DOHH2 (cell line): ENCODE data around the gene FTCD.
"Not testable (repeated sequence)": the region's sequence is repeated elsewhere in the genome, so short reads cannot be mapped to it uniquely, and the experiment has no call there.

ENCODE experiments used
- H3F3A ChIP-seq: fragments of 200-600 bp; sonication (generic), shearing (Covaris generic); 2 replicates; pipeline ENCODE4 v1.6.0; 2016; ENCODE audit warnings: antibody characterized with exemption, mild to moderate bottlenecking; ENCODE audit not compliant: control insufficient read depth, insufficient read depth
- H3K27ac ChIP-seq: fragments of 200-600 bp; sonication (generic); 2 replicates; pipeline ENCODE4 v1.5.1; 2014; ENCODE audit warnings: low read depth, mild to moderate bottlenecking, low read length, moderate library complexity
- H3K27me3 ChIP-seq: fragments of 200-600 bp; sonication (generic); 2 replicates; pipeline ENCODE4 v1.6.1; 2014; ENCODE audit warnings: mild to moderate bottlenecking, low read length, mixed read lengths; ENCODE audit not compliant: control insufficient read depth
- H3K36me3 ChIP-seq: fragments of 200-600 bp; sonication (generic); 2 replicates; pipeline ENCODE4 v1.6.1; 2014; ENCODE audit warnings: mild to moderate bottlenecking, low read length, moderate library complexity, mixed read lengths; ENCODE audit not compliant: control insufficient read depth
- H3K4me1 ChIP-seq: fragments of 200-600 bp; sonication (generic); 2 replicates; pipeline ENCODE4 v1.6.1; 2014; ENCODE audit warnings: mild to moderate bottlenecking, low read length, mixed read lengths; ENCODE audit not compliant: control insufficient read depth
- H3K4me2 ChIP-seq: fragments of 200-600 bp; sonication (generic); 2 replicates; pipeline ENCODE4 v1.6.0; 2014; ENCODE audit warnings: mild to moderate bottlenecking, low read length, moderate library complexity
- H3K4me3 ChIP-seq: fragments of 200-600 bp; sonication (generic); 2 replicates; pipeline ENCODE4 v1.5.1; 2014; ENCODE audit warnings: mild to moderate bottlenecking, low read length, mixed read lengths
- H3K79me2 ChIP-seq: fragments of 200-600 bp; sonication (generic); 2 replicates; pipeline ENCODE4 v1.6.1; 2014; ENCODE audit warnings: mild to moderate bottlenecking, low read length, mixed read lengths; ENCODE audit not compliant: control insufficient read depth
- H3K9me2 ChIP-seq: fragments of 200-600 bp; sonication (generic); replicated peaks from 2 replicates; pipeline ENCODE4 v1.6.1; 2014; ENCODE audit warnings: mild to moderate bottlenecking, low read length, mixed read lengths; ENCODE audit not compliant: control insufficient read depth
- H3K9me3 ChIP-seq: fragments of 200-600 bp; sonication (generic); 2 replicates; pipeline ENCODE4 v1.6.1; 2014; ENCODE audit warnings: antibody characterized with exemption, low read length, mixed read lengths; ENCODE audit not compliant: control insufficient read depth, insufficient read depth
- H4K20me1 ChIP-seq: fragments of 200-600 bp; sonication (generic); 2 replicates; pipeline ENCODE4 v1.6.0; 2014; ENCODE audit warnings: low read depth, mild to moderate bottlenecking, antibody characterized with exemption, low read length, moderate library complexity; ENCODE audit not compliant: control insufficient read depth, insufficient read depth
- EZH2phosphoT487 ChIP-seq: fragments of 200-600 bp; sonication (generic); IDR thresholded peaks from 2 replicates; pipeline ENCODE4 v1.6.1; 2017; ENCODE audit warnings: borderline replicate concordance, mild to moderate bottlenecking, antibody characterized with exemption, low read length, moderate library complexity, mixed read lengths
- TF ChIP-seq, protein P1 (sequence below): fragments of 200-600 bp; sonication (generic); IDR thresholded peaks from one replicate; pipeline ENCODE4 v1.5.1; 2014; ENCODE audit warnings: antibody characterized with exemption, mild to moderate bottlenecking, low read depth, low read length; ENCODE audit not compliant: poor library complexity, severe bottlenecking

The FTCD gene

DNA sequence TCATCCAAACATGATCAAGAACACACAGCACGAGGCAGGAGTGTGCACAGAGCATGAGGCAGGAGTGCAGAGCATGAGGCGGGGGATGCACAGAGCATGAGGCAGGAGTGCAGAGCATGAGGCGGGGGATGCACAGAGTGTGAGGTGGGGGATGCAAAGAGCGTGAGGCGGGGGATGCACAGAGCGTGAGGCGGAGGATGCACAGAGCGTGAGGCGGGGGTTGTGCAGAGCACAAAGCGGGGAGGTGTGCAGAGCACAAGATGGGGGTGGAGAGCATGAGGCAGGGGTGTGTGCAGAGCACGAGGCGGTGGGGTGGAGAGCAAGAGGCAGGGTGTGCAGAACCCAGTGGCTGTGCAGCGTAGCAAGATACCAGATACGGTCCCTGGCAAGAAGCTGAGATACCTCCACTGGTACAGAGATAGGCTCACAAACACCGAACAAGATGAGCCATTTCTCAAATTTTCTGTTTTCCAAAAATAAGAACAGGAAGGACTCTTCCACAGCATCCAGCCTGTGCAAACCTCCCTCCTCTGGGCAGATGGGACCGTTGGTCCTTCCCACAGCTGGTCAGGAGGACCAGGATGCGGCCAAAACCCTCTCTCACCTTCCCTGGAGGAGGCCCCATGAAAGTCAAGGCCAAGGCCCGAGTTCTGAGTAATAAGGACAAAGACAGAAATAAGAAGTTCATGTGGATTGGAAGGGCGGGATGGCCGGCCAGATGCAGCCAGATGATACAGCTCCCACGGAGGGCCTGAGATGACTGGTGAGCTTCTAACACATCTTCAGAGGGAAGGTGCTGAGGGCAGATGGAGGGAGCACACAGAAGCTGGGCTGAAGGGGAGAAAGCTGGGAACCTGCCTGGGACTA is 16.9 kb upstream of the FTCD start:
- no peaks in the 10 kb centered on the region for H3K36me3 ChIP-seq
- H3K4me2 ChIP-seq = no peak overlapping the region
- no peaks in the 10 kb centered on the region for H3K9me2 ChIP-seq
- H3K27ac ChIP-seq = no peak overlapping the region
- H4K20me1 ChIP-seq = no peaks in the 10 kb centered on the region
- no peaks in the 10 kb centered on the region for H3K79me2 ChIP-seq
- H3K4me3 ChIP-seq = no peak overlapping the region
- no peaks in the 10 kb centered on the region for H3K9me3 ChIP-seq
- TF ChIP-seq, protein P1, sequence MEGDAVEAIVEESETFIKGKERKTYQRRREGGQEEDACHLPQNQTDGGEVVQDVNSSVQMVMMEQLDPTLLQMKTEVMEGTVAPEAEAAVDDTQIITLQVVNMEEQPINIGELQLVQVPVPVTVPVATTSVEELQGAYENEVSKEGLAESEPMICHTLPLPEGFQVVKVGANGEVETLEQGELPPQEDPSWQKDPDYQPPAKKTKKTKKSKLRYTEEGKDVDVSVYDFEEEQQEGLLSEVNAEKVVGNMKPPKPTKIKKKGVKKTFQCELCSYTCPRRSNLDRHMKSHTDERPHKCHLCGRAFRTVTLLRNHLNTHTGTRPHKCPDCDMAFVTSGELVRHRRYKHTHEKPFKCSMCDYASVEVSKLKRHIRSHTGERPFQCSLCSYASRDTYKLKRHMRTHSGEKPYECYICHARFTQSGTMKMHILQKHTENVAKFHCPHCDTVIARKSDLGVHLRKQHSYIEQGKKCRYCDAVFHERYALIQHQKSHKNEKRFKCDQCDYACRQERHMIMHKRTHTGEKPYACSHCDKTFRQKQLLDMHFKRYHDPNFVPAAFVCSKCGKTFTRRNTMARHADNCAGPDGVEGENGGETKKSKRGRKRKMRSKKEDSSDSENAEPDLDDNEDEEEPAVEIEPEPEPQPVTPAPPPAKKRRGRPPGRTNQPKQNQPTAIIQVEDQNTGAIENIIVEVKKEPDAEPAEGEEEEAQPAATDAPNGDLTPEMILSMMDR = no peak
- no peak for TF ChIP-seq EZH2phosphoT487
- peaks cover 8% of the 10 kb centered on the region; the same call in 1 of the 2 replicates for H3K4me1 ChIP-seq
- peaks cover 5% of the 10 kb centered on the region; the same call in 1 of the 2 replicates for H3K27me3 ChIP-seq
- H3F3A ChIP-seq = no peaks in the 10 kb centered on the region

DNA sequence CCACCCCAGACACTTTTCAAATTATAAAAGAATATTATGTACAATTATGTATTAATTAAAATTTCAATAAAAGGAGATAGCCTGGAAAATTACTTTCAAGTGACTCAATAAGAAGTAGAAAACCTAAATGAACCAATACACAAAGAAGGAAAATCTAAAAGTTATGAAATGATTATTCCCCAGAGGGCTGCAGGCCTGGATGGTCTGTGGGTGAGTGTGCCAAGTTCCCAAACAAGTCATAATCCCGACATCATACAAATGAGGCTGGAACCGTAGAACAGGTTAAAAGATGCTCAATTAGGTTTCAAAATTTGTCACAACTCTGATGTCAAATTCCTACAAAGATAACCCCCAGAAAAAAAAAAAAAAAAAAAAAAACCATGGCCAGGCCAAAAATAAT is 16.2 kb upstream of the FTCD start:
- H3F3A ChIP-seq = no peaks in the 10 kb centered on the region
- H3K36me3 ChIP-seq = no peaks in the 10 kb centered on the region
- H3K9me3 ChIP-seq = no peaks in the 10 kb centered on the region
- H3K4me1 ChIP-seq = peaks cover 8% of the 10 kb centered on the region; the same call in 1 of the 2 replicates
- no peaks in the 10 kb centered on the region for H3K9me2 ChIP-seq
- TF ChIP-seq, protein P1 = no peak
- no peak for TF ChIP-seq EZH2phosphoT487
- no peak overlapping the region for H3K27ac ChIP-seq
- H3K4me2 ChIP-seq = no peak overlapping the region
- no peak overlapping the region for H3K4me3 ChIP-seq
- H3K79me2 ChIP-seq = no peaks in the 10 kb centered on the region
- H4K20me1 ChIP-seq = no peaks in the 10 kb centered on the region
- H3K27me3 ChIP-seq = peaks cover 5% of the 10 kb centered on the region; the same call in 1 of the 2 replicates

DNA sequence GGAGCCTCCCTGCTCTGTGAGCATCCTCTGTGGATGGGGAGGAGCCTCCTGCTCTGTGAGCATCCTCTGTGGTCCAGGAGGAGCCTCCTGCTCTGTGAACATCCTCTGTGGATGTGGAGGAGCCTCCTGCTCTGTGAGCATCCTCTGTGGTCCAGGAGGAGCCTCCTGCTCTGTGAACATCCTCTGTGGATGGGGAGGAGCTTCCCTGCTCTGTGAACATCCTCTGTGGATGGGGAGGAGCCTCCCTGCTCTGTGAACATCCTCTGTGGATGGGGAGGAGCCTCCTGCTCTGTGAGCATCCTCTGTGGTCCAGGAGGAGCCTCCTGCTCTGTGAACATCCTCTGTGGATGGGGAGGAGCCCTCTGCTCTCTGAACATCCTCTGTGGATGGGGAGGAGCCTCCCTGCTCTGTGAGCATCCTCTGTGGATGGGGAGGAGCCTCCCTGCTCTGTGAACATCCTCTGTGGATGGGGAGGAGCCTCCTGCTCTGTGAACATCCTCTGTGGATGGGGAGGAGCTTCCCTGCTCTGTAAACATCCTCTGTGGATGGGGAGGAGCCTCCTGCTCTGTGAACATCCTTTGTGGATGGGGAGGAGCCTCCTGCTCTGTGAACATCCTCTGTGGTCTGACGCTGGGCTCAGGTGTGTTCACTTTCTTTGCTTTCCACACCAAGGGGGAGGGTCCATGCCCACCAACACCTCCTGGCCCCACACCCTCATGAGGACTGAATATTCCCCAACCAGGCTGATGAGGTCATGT is 15.2 kb upstream of the FTCD start:
- not testable (repeated sequence) for H3K4me3 ChIP-seq, H3K27ac ChIP-seq, H3K4me1 ChIP-seq, H4K20me1 ChIP-seq, H3K79me2 ChIP-seq, H3K27me3 ChIP-seq, H3K9me2 ChIP-seq, H3K4me2 ChIP-seq, H3F3A ChIP-seq, H3K9me3 ChIP-seq, H3K36me3 ChIP-seq
